Activated effector memory CD4-positive, alpha-beta T cell treated with Interleukin-2 at 50 U/mL for 16 hours (primary cell): ENCODE results near the gene IDE.
"Not testable (repeated sequence)": the region's sequence is repeated elsewhere in the genome, so short reads cannot be mapped to it uniquely, and the experiment has no call there.

Source experiments
- DNase-seq: peaks from one replicate; pipeline ENCODE4 v3.0.0-alpha.2; 2020

IDE gene

DNA sequence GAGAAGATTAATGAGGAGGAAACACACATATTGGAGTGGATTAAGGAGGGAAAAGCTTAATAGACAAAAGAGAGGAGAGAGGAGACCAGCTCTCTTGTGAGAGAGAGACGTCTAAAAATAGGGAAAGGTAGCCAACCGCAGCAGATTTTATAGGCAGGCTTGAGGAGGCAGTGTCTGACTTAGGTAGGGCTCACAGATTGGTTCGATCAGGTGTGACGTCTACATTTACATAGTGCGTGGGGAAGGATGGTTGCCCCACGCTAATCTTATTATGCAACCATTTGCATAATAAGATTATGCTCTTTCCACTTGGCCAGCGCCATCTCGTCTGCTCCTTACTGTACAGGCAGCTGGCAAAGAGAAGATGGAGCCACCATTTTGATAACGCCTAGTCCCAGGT, 160.9 kb downstream of the IDE start:
- no peak for DNase-seq

DNA sequence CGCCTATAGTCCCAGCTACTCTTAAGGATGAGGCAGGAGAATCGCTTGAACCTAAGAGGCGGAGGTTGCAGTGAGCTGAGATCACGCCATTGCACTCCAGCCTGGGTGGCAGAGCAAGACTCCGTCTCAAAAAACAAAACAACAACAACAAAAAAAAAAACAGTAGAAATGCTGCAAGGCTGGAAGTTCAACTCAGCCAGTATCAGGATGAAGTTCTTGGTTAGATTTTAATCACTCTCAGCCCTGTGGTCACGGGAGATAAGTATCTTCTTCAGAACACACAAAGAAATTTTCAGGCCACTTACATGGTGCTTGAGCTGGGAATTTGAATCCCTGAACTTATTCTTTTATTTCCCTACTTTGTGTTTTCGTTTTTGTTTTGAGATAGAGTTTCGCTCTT, 162.5 kb downstream of the IDE start:
- DNase-seq, result no peak

DNA sequence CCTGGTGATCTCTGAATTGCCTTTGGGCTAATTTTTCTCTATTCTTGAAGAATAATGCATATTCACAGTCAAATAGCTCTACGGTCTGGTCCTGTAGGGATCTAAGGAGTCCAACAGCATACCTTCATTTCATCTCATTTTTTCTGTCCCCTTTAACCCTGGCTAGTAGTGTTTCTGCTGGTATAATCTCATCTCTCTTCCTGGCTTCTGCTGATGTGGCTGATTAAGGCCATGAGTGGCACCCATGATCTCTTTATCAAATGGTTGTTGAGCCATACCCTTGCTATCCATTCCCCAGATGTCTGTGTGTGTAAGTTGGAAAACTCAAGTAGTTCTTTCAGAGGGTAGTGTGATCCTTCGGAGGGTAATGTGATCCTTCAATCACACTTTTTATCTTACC, 163.4 kb downstream of the IDE start:
- no peak for DNase-seq

DNA sequence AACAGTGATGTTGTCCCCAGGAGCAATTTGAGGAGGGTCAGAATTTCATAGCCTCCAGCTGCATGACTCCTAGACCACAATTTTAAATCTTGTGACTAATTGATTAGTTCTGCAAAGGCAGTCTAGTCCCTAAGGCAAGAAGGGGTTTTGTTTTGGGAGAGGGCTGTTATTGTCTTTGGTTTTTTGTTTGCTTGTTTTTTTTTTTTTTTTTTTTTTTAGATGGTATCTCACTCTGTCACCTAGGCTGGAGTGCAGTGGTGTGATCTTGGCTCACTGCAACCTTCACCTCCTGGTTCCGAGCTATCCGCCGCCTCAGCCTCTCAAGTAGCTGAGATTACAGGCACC, 165.9 kb downstream of the IDE start:
- DNase-seq, result no peak

DNA sequence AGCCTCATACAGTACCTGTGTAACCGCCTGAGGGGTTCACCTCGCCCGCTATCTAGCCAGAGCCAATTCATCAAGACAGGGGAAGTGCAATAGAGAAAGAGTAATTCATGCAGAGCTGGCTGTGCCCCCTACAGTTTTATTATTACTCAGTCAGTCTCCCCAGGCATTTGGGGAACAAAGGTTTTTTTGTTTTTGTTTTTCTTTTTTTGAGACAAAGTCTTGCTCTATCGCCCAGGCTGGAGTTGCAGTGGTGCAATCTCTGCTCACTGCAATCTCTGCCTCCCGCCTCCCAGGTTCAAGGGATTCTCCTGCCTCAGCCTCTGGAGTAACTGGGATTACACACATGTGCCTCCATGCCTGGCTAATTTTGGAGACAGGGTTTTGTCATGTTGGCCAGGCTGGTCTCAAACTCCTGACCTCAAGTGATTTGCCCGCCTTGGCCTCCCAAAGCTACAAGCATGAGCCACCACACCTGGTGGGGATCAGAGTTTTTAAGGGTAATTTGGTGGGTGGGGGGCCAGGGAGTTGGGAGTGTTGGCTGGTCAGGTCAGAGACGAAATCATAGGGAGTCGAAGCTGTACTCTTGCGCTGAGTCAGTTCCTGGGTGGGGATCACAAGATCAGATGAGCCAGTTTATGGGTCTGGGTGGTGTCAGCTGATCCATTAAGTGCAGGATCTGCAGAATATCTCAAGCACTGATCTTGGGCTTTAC, 166.4 kb downstream of the IDE start:
- no peak for DNase-seq

DNA sequence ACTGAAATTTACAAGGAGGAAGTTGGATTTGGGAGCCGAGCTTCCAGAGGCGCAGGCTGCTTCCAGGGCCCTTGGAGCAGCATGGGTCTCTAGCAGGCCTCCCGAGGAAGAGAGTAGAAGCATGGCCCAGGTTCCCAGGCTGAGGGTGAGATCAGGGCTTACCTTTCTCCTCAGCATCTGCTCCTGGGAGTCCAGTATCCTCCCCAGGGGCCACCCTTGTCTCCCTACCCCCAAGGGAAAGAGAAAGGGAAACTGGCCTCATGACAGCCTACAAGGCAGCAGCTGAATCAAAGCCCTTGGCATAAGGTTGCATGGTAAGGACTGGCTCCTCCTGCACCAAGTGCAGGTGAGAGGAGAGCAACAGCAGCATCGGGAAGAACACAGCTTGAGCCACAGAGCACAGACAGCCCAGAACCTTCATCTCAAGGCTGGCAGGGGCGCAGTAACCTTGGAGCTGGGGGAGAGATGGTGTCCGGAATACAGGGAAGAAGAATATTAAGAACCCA, 168.4 kb downstream of the IDE start:
- no peak for DNase-seq

DNA sequence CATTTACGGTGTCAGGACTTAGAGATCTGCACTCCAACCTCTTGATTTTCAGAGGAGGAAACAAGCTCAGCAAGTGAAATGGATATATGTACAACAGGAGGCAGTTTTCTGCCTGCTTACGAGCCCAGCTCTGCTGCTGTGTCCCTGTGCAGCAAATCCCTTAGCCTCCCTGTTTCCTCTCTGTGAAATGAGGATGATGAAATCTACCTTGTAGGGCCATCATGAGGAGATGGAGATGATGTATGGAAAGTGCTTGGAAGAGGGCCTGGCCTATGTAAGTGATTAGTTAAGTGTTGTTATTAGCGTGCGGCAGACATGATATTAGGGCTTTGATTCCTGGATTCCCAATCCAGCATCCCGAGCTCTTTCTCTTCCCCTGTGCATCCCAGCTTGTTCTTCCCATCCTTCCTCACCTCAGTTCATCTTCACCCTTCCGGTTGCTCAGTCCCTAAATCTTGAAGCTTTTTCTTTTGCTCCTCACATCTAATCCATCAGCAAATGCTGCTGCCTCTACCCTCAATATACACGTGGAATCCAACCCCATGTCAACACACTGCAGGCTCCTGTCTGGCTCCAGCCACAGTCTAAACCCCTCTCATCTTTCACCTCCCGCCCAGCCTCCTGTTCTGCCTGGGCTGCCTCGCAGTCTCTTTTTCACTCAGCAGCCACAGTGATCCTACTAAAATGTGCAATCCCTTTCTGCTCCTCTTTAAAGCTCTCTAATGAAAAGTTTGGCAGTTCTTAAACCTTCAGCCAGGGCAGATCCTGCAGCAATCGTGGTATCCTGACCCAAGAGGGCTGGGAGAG, 169.1 kb downstream of the IDE start:
- DNase-seq, result no peak

DNA sequence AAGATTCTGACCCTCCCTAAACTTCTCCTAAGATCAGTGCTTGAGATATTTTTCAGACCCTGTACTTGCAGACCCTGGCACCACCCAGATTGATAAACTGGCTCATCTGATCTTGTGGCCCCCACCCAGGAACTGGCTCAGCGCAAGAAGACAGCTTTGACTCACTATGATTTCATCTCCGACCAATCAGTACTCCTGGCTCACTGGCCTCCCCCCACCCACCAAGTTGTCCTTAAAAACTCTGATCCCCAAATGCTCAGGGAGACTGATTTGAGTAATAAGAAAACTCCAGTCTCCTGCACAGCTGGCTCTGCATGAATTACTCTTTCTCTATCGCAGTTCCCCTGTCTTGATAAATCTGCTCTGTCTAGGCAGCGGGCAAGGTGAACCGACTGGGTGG, 171.7 kb downstream of the IDE start:
- not testable (repeated sequence) for DNase-seq
